CD4-positive, alpha-beta T cell treated with Interleukin-21 for 1 hour (primary cell): ENCODE data around the gene ELOVL7.
"Not testable (repeated sequence)": the region's sequence is repeated elsewhere in the genome, so short reads cannot be mapped to it uniquely, and the experiment has no call there.

Source experiments
- DNase-seq: peaks from one replicate; pipeline ENCODE4 v3.0.0-alpha.2; 2020

ELOVL7 gene

DNA sequence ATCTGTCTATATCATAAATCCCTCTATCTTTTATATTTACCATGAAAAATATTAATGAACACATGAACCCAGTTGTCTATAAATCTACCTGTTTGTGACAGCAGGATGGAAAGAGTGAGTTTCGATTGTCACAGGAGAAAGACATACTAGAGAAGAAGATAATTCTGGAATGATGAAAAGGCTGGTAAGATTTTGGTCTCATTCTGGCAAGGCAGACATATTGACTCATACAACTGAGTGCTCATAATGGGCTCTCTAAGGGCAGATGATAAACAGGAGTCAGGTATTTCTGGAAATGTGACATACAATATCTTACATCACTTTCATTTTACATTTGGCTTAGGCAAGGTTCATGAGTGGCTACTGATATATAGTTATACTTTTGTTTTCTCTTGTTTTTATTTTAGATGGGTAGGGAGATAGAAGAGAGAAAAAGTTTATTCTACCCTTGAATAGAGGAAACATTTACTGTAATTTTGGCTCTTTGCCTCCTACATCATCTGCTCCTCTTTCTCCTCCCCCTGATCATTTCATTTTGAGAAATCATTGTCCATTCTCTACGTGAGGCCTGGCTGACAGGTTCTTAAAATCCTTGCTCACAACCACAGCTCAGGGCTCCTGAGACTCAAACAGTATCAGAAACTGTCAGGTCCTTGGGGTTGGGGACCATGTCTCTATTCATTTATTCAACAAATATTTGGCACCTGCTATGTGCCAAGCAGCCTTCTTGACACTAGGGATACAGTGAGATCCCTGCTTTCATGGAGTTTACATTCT lies 14.4 kb downstream of the ELOVL7 start:
- DNase-seq: no peak

DNA sequence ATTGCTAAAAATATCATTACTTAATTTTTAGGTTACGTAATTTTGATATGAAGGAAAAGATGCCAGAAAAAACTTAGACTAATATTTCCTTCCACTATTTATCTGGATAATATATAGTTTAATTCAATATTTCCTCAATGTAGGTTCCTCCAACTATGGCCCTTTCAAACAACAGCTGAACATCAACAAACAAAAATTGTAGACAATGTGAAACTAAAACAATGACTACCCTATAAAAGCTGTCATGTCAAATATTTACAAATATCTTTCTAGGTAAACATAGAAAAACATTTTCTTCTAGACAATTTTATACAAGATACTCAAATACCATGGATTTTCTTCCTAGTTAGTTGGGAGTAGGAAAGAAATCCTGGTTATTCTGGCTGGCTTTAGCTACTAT lies 16.9 kb downstream of the ELOVL7 start:
- no peak for DNase-seq

DNA sequence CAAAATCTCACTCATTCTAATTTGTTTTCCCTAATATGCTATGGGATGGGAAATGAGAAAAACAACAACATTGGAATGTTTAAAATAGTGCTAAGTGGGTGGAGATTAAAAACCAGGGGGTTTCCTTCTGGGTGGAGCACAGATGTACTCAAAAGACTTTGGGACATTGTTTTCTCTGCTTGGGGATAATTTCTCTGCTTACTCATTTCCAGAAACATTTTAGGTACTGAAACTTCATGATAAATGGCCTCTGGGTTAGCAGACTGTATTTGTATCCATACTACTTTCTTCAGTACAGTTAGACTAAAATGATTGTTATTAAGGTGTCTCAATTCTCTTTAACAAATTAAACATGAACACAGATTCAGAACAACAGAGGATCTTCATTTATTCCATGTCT lies 17.4 kb downstream of the ELOVL7 start:
- no peak for DNase-seq

DNA sequence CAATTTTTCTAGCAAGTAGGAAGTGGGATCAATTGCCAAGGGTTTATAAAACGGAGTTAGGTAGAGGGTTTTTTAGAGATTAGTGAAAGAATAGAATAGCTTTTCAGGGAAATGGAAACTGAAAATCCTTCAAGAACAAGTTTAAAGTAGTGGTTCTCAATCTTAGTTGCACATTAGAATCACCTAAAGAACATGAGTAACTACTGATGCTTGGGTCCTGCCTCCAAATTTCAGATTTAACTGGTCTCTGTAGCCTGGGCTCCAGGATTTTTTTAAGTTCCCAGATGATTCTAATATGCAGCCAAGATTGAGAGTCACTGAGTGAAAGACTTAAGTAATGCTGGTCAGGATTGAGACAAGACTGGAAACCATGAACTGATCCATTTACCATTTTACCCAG lies 20.5 kb downstream of the ELOVL7 start:
- no peak for DNase-seq

DNA sequence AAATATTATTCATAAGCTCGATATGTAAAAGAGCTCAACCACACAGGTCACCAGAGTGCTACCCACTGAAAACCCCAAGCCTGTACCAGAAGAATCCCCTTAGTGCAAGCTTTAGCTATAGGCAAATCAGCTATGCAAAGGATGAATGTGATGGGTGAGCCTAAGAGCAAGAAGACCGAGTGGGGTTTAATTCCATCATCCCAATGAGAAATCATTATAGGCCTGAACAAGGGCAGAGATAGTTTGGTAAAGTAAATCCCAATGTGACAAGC lies 21.8 kb downstream of the ELOVL7 start:
- no peak for DNase-seq

DNA sequence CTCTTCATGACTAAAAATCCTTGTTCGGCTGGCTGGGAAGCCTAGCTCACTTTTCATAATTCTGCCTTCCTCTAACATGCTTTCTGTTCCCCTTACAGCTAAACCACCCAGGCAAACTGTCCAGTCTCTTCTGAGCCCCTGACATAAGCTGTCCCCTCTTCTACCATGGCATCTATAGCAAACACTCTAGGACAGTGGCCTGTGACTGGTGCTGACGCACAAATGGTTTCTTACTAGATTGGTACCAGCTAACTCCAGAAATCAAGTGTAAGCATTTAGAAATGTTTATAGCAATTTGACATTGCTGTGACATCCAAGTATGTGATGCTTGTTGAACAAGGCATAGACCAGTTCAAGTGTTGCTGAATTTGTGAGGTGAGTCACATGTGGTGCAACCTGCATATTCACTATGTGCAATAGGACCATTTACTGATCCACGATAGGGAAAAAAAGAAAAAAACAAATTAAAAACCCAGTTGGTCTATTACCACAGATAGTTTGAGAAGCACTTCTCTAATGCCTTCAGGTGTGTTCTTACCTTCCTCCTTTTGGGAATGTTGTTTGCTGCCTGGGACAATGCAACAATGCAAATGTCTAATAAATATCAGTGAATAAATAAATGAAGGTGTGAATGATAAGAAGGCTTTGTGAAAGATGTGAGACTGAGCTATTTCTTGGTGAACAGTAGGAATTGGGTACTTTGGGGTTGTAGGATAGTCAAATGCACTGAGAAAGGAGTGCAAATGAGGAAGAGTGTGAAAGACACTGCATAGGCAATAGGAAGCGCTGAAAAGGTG lies 22.4 kb downstream of the ELOVL7 start:
- no peak for DNase-seq

DNA sequence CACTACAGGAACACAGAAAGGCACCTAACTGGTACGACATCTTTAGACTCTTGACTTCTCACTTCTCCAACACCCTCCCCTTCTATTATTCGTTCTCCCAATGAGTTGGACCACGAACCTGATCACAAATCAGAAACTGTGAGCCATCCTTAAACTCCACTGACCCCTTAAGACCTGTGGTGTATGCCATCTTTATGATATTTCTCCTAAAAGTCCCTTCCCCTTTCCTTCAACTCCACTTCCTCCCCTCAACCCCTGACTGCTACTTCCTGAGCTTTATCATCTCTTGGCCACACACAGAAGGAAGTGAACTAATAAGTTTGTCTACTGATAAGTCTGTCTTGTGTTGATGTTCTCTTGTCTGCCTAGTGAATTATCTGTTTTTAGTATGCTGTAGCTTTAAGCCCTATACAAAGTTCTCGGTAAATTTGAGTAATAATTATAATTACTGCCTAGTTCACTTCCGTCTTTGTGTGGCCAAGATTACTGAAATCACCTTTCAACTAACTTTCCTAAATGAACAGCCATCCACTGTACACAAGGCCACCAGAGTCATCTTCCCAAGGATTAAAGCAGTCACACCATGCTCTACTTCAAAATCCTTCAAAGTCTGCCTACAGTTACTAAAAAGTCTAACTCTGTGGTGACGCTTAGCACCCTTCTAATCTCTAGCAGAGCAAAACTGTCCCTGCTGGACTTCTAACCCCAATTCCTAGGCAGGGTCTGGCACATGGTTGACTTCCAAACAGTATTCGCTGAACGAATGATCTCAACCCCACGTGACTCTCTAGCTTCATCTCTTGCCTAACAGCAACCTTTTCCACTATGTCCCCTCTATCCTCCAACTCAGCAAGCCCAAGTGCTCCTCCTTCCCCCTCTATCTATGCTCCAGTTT lies 23.2 kb downstream of the ELOVL7 start:
- DNase-seq: no peak

DNA sequence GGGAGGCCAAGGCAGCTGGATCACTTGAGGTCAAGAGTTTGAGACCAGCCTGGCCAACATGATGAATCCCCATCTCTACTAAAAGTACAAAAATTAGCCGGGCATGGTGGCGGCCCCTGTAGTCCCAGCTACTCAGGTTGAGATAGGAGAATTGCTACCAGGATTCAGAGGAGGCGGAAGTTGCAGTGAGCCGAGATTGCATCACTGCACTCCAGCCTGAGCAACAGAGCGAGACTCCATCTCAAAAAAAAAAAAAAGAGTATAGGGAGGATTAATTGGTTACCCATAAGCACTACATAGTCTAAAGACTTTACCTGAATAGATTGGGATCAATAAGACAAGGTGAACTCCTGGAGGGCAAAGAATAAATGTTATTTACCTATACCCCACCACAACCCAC lies 27.9 kb downstream of the ELOVL7 start:
- DNase-seq: not testable (repeated sequence)

DNA sequence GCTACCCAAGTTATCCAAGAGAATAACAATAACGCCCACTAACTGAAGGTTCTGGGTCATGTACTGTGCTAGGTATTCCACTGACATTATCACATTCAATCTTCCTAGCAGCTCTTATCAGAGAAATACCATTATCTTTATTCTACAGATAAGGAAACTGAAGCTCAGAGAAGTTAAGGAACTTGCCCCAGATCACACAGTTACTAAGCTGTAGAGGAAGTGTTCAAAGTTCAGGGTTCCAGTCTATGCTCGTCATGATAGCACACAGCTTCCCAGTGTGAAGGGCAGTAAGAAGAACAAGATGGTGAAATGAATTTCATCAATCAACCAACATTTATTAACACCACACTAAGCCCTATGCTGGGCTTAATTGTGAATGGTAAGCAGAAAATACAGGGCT lies 29.6 kb downstream of the ELOVL7 start:
- no peak for DNase-seq

DNA sequence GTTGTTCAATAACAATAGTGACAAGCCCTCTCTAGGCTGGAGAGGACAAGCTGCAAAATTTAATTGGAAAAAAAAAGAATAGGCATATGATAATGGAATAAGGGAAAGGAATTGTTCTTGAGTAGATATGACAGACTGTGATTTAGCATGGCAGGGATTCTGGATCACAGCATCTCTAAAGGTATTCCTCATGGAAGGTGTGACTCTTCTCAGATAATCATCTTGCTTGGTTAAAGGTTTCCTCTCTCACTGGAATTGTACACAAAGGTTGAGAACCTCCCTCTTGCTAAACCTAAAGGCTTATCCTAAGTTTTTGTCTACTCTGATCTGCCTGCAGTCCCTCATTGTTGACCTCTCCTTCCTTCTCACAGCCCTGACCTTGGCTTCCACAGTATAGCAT lies 31.6 kb downstream of the ELOVL7 start:
- DNase-seq: no peak

DNA sequence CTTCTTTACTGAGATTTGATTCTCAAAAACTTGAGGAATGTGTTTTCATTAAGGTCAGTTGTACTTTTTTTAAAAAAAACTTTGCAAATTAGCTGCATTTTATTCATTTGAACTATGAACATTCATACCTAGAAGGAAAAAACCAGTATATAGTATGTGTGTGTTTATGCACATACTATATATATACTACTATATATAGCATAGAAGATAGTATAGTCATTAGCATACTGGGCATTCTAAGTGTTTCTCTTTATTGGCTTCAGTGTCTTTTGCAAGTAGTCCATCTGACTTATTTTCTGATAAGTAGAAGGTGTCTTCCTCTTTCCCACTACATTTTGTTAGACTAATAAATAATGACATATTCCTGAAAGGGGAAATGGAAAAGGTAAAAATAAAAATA lies 33.0 kb downstream of the ELOVL7 start:
- no peak for DNase-seq

DNA sequence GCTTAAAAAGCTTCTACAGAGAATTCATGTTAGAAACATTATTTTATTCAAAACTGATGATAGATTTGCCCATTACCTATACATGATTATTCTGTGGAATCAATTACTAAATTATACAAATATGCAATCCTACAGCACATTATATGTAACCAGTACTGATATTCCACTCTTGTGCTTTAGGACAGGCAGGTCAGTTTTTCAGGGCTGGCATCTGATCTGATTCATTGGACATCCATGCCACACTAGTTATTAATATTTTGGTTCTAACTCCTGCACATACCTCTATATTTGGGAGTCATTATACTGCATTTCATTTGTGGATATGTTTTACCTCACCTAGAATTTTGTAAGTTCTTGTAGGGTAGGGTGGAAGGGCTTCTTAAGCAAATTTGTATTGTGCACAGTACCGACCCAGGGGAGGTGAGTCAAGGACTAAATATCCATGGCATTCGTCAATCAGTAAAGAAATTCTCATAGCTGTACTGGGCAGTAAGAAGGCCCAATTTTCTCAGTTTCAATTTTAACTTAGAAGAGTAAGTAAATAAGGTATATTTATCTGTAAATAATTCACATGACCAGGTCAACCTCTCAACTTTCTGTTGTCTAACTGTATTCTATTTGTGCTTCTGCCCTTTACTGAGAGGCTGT lies 33.5 kb downstream of the ELOVL7 start:
- DNase-seq: no peak

DNA sequence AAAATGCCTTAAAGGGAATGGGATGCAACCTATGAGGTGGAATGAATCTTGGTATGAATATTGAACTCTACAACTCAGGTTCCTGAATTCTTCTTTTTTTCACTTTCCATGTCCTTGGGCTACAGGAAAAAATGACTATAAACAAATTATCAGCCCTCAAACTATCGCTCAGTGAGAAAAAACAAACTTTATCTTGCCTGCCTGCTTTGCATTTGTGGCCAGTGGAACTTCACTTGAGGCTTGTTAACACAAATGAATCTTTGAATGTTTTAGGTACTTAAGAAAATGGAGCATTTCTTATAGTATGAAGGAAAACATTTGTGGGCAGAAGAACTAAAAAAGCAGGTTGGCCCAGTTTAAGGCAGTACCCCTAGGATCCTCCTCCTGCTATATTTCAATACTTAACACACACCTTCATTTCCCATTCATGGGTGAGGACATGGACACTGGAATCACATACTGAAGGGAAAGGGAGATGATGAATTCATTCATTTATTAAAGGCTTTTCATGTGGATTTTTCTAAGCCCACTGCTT lies 34.1 kb downstream of the ELOVL7 start:
- no peak for DNase-seq

DNA sequence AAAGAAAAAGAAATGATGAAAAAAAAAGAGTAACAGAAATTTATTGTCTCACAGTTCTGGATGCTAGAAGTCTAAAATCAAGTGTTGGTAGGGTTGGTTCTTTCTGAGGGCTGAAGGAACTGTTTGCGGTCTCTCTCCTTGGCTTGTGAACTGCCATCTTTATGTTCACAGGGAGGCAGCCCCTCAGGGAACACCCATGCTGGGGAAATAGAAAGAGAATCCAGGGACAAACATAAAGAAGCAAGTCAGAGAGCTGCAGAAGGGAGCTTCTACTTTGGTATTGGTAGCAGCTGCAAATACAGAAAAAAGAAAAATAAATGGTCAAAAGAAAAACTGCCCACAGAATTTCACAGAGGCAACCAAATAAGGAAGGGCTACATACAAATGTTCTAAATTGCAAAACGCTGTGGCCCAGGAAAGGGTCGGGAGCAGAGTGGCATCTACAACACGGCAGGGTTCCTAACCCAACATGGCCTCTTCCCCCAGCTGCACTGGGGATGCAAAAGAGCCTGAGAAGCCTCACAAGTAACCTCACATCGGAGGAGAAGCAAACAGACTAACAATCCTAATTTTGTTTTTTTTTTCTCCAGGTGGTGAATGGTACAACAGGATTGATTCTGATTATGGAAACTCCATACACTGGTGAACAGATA lies 37.4 kb downstream of the ELOVL7 start:
- no peak for DNase-seq

DNA sequence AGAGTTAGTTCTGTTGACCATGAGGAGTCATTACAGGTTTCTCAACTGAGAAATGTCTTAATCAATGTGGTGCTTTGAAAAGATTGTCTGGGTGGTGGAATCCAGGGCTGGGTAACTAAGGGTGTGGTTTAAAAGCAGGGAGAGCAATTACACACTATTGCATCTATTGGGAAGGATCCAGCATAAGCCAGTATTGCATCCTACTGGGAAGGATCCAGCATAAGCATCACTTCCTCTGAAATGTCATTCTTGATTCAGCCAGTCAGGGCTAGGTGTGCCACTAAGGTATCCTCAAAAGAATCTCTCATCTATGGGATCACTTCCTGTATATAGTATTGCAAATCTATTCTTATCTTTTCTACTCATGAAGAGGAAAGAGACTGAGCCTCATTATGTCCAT lies 38.6 kb downstream of the ELOVL7 start:
- no peak for DNase-seq

DNA sequence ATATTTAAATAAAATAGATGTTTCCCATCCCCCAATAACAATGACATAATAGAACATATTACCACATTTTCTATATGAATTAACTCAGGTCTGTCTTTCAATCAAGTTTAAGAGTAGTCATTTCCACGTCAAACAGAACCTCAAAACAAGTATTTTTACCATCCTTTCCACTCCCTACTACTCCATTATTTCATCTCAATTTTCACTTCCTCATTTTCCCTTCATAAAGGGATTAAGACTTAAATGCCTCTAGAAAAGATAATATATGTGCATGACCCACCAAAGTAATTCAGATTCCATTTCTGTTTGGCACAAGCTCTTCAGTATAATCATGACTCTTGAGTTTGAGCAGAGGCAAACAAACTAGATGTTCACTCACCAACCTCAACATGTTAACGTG lies 40.4 kb downstream of the ELOVL7 start:
- DNase-seq: no peak

DNA sequence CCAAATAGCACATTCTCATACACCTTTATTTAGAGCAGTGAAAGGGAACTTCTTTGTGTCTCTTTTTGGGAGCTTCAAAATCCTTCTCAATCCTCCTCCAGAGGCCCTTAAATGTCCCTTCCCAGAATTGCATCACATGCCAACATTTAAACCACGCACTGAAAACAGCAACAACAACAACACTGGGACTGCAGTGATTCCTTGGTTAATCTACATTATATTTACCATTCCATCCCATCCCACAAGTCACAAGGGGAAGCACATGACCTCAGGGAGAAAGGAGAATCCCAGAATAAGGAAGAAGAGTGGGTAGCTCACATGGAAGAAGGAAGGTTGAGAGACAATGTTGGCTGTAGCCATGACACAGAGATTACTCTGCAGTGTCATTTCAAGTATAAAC lies 41.1 kb downstream of the ELOVL7 start:
- DNase-seq: no peak

DNA sequence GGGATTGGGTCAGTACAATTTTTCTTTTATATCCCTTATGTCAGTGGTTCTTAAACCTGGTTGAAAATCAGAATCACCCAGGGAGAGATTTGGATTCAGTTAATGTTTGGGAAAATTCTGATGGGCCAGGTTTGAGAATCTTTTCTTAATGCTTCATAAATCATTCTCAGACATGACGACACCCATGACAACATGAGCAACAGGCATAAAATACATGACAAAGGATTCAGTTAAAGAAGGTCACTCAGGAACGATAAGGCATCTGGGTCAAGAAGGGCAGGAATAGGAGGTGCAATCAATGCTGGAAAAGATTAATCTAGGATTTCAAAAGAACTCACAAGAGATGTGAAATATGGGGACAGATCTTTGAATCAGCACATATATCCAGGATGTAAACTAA lies 41.8 kb downstream of the ELOVL7 start:
- no peak for DNase-seq

DNA sequence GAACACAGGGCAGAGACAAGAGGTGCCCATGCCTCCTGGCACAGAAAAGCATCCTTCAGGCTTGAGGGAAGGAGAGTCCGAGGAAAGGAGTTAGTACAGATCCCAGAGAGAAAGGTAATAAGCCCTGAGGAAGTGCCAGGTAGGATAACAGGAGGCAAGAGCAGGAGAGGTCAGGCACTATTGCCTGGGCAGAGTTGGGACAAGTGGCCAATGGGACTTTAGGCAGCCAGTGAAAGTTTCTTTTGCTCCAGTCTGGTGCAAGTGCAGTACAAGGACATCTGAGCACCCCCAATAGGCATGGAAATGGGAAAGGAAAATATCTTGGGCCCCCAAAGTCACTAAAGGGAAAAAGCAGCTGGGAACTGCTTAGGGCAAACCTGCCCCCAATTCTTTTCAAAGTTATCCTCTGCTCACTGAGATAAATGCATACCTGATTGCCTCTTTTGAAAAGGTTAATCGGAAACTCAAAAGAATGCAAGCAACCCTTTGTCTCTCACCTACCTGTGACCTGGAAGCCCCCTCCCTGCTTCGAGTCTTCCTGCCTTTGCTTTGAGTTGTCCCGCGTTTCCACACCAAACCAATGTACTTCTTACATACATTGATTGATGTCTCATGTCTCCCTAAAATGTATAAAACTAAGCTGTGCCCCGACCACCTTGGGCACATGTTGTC lies 46.5 kb downstream of the ELOVL7 start:
- no peak for DNase-seq

DNA sequence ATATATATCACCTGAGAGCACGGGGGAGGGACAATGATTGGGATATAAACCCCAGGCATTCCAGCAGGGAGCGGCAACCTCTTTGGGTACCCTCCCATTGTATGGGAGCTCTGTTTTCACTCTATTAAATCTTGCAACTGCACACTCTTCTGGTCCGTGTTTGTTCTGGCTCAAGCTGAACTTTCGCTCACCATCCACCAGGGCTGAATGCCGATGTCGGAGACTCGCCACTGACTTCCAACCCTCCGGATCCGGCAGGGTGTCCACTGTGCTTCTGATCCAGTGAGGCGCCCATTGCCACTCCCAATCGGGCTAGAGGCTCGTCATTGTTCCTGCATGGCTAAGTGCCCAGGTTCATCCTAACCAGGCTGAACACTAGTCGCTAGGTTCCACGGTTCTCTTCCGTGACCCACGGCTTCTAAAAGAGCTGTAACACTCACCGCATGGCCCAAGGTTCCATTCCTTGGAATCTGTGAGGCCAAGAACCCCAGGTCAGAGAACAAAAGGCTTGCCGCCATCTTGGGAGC lies 48.6 kb downstream of the ELOVL7 start:
- DNase-seq: not testable (repeated sequence)

DNA sequence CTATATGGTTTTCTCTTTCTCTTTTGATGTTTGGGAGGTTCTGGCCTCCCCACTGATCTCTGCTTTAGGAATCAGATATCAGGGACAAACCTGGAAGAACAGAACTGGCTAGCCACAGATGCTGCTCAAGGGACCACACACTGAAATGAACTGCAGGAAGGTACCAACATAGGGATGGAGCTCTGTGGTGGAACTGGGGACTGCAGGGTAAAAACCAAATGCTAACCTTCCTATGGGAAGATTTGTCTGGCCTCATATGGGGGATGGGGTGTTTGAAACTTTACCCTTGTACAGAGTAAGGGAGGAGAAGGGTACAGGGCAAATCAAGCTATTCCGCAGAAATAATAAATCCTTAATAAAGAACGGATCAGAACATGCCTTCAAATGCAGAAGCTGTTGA lies 49.4 kb downstream of the ELOVL7 start:
- DNase-seq: no peak

DNA sequence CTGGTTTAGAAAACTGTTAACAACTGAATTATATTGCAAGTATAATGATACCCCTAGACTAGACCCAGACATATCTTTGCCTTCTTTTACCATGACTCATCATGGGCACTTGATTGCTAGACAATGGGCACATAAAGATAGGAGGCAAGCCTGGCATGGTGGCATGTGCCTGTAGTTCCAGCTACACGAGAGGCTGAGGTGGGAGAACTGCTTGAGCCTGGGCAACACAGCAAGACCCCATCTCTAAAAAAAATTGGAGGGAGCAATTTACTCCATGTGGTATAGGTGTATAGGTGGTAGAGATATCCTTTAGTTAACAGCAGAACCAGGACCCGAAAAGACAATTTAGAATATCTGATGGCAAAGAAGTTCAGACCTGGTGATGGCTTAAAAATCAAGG lies 51.6 kb downstream of the ELOVL7 start:
- no peak for DNase-seq
